ENCODE data around the gene URB1. TPM values are rescaled to one million over a fixed set of nuclear protein-coding genes. Genes with fewer than 3 reads are reported as not detected.
"Not testable (repeated sequence)": the region's sequence is repeated elsewhere in the genome, so short reads cannot be mapped to it uniquely, and the experiment has no call there.

URB1 gene
- polyA plus RNA-seq (ENCODE audit: low read depth in 6 of 6), result 1 to 10 TPM; 1.3 to 4.9 (median 3.2) TPM

- DNase-seq, result peak; percentile 92
- peaks cover 5 to 8% of the 10 kb centered on the region in 2 donors for H3K36me3 Mint-ChIP-seq
- H3K4me3 Mint-ChIP-seq, result peak within 1 kb of the TSS; percentile 84 to 95 (median 90)
- ATAC-seq (ENCODE audit: low read depth in 2 of 2), result peak; percentile 94 to 97
- H3K9me3 Mint-ChIP-seq, result peaks cover 0 to 2% (median 0%) of the 10 kb centered on the region in 7 donors
- peaks cover 35 to 48% (median 38%) of the 10 kb centered on the region in 3 donors for H3K4me1 Mint-ChIP-seq
- H3K27me3 Mint-ChIP-seq, result peaks cover 4 to 21% (median 5%) of the 10 kb centered on the region in 3 donors
- H3K27ac Mint-ChIP-seq, result peak within 1 kb of the TSS; percentile 69 to 91 (median 84)
Observed at GRCh38 chr21:32392880-32393676, at the start of gene URB1. Gene URB1, minus strand, starts transcription at chr21:32393012. Its CDS starts 102 bp downstream, at chr21:32392910.

DNA sequence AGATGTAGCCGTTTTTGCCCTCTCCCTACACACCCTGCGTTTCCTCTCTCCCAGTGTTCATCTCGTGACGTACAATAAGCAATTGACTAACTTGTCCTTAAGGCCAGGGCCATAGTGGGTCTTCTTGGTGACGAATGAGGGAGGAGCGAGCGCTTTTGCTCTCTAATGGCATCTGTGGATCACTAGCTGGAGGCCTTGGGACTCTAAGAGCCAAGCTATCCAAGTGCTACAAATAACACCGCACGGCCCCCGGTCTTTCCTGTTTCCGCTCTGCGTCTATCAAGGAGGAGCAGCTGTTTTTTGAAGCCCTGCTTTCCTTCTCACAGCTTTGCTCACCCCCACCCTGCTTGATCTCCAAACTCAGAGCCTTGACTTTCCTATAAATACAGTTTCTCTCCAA, 44.9 kb upstream of the URB1 start:
- DNase-seq, result no peak
- Mint-ChIP-seq H3K27ac (no peak overlapping the region), H3K4me3 (no peak overlapping the region), H3K9me3 (peaks cover 0 to 6% (median 0%) of the 10 kb centered on the region in 7 donors), H3K4me1 (peaks cover 0 to 8% (median 1%) of the 10 kb centered on the region in 3 donors), H3K36me3 (no peaks in the 10 kb centered on the region), H3K27me3 (peaks cover 13 to 37% (median 20%) of the 10 kb centered on the region in 3 donors)
- ATAC-seq (ENCODE audit: low read depth in 2 of 2), result no peak

DNA sequence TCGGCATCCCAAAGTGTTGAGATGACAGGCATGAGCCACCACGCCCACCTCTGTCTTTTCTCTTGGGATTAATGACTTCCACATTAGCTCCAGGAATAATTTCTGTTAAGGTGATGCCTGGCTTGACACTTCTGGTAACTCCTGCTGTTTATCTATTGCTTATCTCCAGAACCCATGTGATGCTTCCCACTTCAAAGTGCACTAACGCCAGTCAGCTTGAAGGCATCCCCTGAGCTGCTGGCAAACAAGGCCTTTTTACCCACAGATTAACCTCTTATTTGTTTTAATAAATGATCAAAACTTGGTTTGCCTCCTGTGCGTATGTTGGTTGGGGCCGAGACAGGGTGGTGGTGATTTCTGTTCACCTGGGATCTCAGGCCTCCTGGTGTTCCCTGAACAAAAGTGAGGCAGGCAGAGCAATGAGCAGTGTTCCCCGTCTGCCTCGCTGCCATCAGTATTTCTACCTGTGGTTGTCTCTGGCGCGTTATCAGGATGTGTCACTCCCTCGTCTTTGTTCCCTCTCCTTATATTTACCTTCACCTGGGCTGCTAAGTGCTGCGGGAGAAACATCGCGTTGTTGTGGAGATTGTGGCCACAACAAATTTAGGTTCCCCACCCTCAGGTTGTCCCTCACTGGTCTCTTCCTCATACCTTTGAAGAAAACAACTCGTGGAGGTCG, 40.3 kb upstream of the URB1 start:
- H3K36me3 Mint-ChIP-seq; H3K9me3 Mint-ChIP-seq; ATAC-seq (ENCODE audit: low read depth in 2 of 2); H3K4me3 Mint-ChIP-seq; H3K4me1 Mint-ChIP-seq; DNase-seq; H3K27ac Mint-ChIP-seq: not testable (repeated sequence)
- peaks cover 12 to 16% (median 13%) of the 10 kb centered on the region in 3 donors for H3K27me3 Mint-ChIP-seq

DNA sequence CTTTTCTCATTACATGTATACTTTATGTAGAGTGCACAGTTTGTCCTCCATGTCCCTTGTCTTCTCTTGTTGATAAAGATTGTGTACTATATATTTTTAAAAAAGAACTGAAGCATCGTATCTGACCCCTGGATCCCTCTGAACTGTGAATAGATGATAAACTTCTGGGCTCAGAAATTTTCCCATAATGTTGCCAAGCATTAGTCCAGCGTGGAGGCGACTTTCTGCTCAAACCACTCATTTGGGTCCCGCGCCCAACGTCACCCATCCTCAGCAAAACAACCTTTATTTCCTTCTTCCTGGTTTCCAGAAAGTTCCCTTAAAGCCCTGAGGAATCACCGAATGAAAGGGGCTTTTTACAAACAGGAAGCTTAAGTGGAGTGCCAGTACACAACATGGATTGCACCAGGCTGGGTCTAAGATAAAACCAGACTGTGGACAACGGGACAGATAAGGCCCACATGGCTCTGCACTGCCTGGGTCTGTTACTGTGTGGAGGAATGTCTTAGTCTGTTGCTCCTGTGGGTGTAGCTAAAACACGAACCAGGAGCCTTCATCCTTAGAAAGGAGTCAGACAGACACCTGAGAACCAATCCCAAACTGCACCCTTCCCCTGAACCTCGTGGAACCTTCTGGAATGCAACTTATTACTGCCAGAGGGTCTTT, 35.3 kb upstream of the URB1 start:
- Mint-ChIP-seq H3K9me3 (peaks cover 1 to 7% (median 4%) of the 10 kb centered on the region in 7 donors), H3K4me3 (no peak overlapping the region), H3K36me3 (peaks cover 0 to 3% of the 10 kb centered on the region in 2 donors), H3K27me3 (peaks cover 0 to 13% (median 6%) of the 10 kb centered on the region in 3 donors), H3K27ac (no peak overlapping the region), H3K4me1 (no peaks in the 10 kb centered on the region)
- DNase-seq (no peak), ATAC-seq (ENCODE audit: low read depth in 2 of 2) (no peak)

GRCh38 chr21:32426592-32427051, 33.8 kb upstream of the URB1 start:
- Mint-ChIP-seq H3K27ac (peak overlapping the region in 1 of 6 donors; percentile 65), H3K36me3 (peaks cover 5 to 15% of the 10 kb centered on the region in 2 donors)
- ATAC-seq (ENCODE audit: low read depth in 2 of 2), result no peak

DNA sequence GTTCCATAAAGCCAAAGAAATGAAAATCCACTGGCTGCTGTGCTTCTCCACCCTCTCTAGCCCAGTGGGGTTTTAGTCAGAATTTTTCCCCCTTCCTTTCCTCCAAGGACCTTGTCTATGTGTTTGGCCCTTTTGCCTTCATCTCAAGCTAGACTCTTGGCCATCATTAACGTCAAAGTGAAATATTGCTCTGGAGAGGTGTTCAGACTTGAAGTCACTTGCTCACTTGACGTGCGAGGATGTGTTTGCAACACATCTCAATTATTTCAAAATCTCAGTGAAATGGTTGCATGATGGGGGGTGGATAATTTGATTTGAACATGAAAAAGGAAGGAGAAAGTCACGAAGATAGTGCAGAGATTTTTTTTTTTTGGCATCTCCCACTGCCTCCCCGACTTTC, 33.3 kb upstream of the URB1 start:
- Mint-ChIP-seq H3K36me3 (peaks cover 5 to 15% of the 10 kb centered on the region in 2 donors), H3K27me3 (peaks cover 0 to 21% (median 12%) of the 10 kb centered on the region in 3 donors), H3K4me1 (no peaks in the 10 kb centered on the region), H3K9me3 (peaks cover 5 to 17% (median 9%) of the 10 kb centered on the region in 7 donors), H3K27ac (no peak overlapping the region), H3K4me3 (no peak overlapping the region)
- no peak for DNase-seq
- ATAC-seq (ENCODE audit: low read depth in 2 of 2), result no peak

More at GRCh38 chr21:32426592-32427051, 33.8 kb upstream of the URB1 start:
- Mint-ChIP-seq H3K9me3 (peaks cover 7 to 16% (median 9%) of the 10 kb centered on the region in 7 donors), H3K4me3 (no peak overlapping the region), H3K4me1 (no peaks in the 10 kb centered on the region), H3K27me3 (peaks cover 0 to 21% (median 12%) of the 10 kb centered on the region in 3 donors)
- no peak for DNase-seq

DNA sequence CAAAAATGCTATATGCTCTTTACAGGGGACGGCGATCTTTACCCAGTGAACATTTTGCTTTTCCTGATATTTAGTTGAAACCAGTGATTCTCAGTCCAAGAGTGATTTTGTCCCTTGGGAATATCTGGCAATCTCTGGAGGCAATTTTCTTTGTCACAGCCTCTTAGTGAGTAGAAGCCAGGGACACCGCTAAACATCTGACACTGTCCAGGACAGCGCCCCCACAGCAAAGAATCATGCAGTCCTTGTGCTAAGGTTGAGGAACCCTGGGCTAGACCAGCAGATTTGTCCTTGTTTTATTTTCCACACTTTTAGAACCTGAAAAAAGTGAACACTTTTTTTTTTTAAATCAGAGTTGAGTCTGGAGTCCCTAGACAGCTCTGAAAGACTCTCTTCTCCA, 32.8 kb upstream of the URB1 start:
- DNase-seq (no peak), ATAC-seq (ENCODE audit: low read depth in 2 of 2) (no peak)
- H3K36me3 Mint-ChIP-seq, result peaks cover 5 to 15% of the 10 kb centered on the region in 2 donors
- H3K27ac Mint-ChIP-seq, result no peak overlapping the region
- no peaks in the 10 kb centered on the region for H3K4me1 Mint-ChIP-seq
- H3K4me3 Mint-ChIP-seq, result no peak overlapping the region
- H3K9me3 Mint-ChIP-seq, result peaks cover 5 to 16% (median 9%) of the 10 kb centered on the region in 7 donors
- H3K27me3 Mint-ChIP-seq, result peaks cover 0 to 21% (median 12%) of the 10 kb centered on the region in 3 donors

DNA sequence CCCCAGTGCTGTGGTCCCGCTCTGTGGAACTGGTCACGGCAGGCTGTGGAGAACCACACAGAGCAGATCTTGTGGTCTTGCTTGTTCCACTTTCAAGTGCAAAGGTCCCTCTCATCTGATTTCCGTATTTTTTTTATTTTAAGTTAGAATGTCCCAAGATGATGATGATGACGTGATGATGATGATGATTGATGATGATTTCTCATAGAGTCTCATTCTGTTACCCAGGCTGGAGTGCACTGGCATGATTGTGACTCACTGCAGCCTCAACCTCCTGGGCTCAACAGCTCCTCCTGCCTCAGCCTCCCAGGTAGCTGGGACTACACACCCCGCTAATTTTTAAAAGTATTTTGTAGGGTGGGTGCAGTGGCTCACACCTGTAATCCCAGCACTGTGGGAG, 31.9 kb upstream of the URB1 start:
- Mint-ChIP-seq H3K9me3 (peaks cover 5 to 11% (median 9%) of the 10 kb centered on the region in 7 donors), H3K27ac (peak overlapping the region in 1 of 6 donors; percentile 44), H3K36me3 (peaks cover 5 to 15% of the 10 kb centered on the region in 2 donors), H3K4me1 (no peaks in the 10 kb centered on the region), H3K4me3 (no peak overlapping the region), H3K27me3 (peaks cover 0 to 21% (median 12%) of the 10 kb centered on the region in 3 donors)
- ATAC-seq (ENCODE audit: low read depth in 2 of 2), result no peak
- DNase-seq, result no peak

- Mint-ChIP-seq H3K27ac (no peak overlapping the region), H3K4me3 (no peak overlapping the region), H3K27me3 (peaks cover 0 to 21% (median 12%) of the 10 kb centered on the region in 3 donors), H3K36me3 (peaks cover 5 to 15% of the 10 kb centered on the region in 2 donors), H3K4me1 (no peaks in the 10 kb centered on the region), H3K9me3 (peaks cover 5 to 11% (median 9%) of the 10 kb centered on the region in 7 donors)
- no peak for ATAC-seq (ENCODE audit: low read depth in 2 of 2)
- DNase-seq, result no peak
Observed at GRCh38 chr21:32424191-32424535, 31.4 kb upstream of the URB1 start.

DNA sequence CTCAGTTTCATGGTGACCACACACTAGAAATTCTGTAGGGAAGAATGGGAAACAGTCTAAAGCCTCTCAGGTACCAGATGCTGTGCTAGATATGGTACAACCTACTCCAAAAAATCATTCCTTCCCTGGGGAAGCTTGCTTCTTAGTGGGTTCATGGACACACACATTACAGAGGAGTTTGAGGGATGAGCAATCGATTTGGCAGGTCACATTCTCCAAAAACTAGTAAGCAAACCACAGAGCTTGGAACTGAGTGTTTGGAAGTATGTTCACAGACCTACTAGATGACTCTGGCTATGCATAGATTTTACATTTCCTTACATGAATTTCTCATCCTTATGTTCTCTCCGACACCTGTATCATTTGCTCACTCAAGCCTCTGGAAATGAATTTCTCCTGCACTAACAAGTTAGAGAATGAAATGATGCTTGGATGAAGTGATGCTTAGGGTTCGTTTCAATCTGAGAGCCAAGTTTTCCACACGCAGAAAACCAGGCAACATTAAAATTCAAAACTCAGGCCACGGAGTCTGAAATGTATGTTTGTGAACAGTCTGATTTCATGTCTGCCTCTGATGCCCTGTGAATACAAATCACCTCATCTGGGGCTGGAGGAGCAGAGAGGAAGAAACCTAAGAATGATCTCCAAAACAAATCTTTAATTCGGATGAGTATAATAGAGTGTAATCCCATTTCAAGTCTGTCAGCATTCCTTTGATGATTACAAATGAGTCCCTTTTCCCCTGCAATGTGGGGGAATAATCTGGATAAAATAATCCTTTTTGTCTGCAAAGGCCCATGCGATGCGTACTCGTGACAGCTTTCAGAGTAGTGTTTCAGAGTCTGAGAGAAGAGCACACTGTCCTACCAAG, 30.7 kb upstream of the URB1 start:
- no peaks in the 10 kb centered on the region for H3K4me1 Mint-ChIP-seq
- DNase-seq (no peak), ATAC-seq (ENCODE audit: low read depth in 2 of 2) (no peak)
- H3K27ac Mint-ChIP-seq, result no peak overlapping the region
- H3K4me3 Mint-ChIP-seq, result no peak overlapping the region
- peaks cover 0 to 22% (median 12%) of the 10 kb centered on the region in 3 donors for H3K27me3 Mint-ChIP-seq
- peaks cover 5 to 11% (median 9%) of the 10 kb centered on the region in 7 donors for H3K9me3 Mint-ChIP-seq
- H3K36me3 Mint-ChIP-seq, result peaks cover 5 to 15% of the 10 kb centered on the region in 2 donors

DNA sequence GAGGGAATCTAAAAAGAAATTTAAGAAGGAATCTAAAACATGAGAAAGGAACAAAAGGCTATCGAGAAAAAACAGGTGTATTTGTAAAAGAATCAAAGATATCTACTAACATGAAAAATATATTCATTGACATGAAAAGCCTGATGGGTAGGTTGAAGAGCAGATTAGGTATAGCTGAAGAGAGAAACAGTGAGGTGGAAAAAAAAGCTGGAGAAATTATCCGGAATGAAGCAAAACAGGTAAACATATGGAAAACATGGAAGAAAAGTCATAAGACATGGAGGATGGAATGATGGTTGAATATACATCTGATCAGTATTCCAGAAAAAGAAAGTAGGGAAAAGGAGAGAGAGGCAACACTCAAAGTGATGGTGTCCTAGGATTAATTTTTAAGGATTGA, 29.3 kb upstream of the URB1 start:
- Mint-ChIP-seq H3K27ac (no peak overlapping the region), H3K4me3 (no peak overlapping the region)

DNA sequence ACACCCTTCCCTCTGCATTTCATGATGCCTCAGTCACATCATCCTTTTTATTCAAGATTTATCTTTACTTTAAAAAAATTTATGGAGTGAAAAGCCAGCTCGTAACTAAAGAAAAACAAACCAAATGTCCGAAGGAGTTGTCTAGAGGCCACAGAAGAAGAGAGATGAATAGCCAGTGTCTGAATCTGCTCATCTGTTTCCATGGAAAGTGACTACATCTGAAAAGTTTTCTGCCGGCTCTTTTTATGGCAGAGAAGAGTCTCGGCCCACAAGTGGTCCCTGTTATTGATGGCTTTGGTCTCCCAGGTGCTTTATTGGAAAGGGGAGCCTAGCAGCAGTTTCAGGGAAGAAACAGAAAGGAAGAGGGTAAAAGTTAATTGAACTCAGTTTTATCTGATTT, 25.3 kb upstream of the URB1 start:
- Mint-ChIP-seq H3K4me3 (no peak overlapping the region), H3K4me1 (peaks cover 0 to 4% (median 2%) of the 10 kb centered on the region in 3 donors), H3K9me3 (peaks cover 5 to 11% (median 8%) of the 10 kb centered on the region in 7 donors), H3K27me3 (peaks cover 32 to 55% (median 38%) of the 10 kb centered on the region in 3 donors), H3K36me3 (peaks cover 5 to 13% of the 10 kb centered on the region in 2 donors), H3K27ac (no peak overlapping the region)
- ATAC-seq (ENCODE audit: low read depth in 2 of 2) (no peak), DNase-seq (no peak)

More for the DNA sequence above, 29.3 kb upstream of the URB1 start:
- DNase-seq, result no peak
- Mint-ChIP-seq H3K27me3 (peaks cover 6 to 35% (median 17%) of the 10 kb centered on the region in 3 donors), H3K9me3 (peaks cover 5 to 11% (median 9%) of the 10 kb centered on the region in 7 donors), H3K36me3 (peaks cover 5 to 15% of the 10 kb centered on the region in 2 donors), H3K4me1 (no peaks in the 10 kb centered on the region)
- ATAC-seq (ENCODE audit: low read depth in 2 of 2), result no peak
